Choroid plexus epithelial cell (primary cell): ENCODE data around the gene MPV17L2.

ENCODE experiments used
- DNase-seq: peaks from one replicate; pipeline ENCODE4 v3.0.0-alpha.2; 2010; ENCODE audit warnings: low read depth
- H3K4me3 ChIP-seq: 2 replicates; pipeline ENCODE4 v1.5.1; 2011; ENCODE audit warnings: low read depth, mild to moderate bottlenecking, control low read depth, low read length, moderate library complexity
- TF ChIP-seq, protein P1 (sequence below): conservative IDR thresholded peaks from 2 replicates; pipeline ENCODE4 v1.5.1; 2011; ENCODE audit warnings: low read depth, mild to moderate bottlenecking, control low read depth, inconsistent platforms, low read length, moderate library complexity

The MPV17L2 gene

DNA sequence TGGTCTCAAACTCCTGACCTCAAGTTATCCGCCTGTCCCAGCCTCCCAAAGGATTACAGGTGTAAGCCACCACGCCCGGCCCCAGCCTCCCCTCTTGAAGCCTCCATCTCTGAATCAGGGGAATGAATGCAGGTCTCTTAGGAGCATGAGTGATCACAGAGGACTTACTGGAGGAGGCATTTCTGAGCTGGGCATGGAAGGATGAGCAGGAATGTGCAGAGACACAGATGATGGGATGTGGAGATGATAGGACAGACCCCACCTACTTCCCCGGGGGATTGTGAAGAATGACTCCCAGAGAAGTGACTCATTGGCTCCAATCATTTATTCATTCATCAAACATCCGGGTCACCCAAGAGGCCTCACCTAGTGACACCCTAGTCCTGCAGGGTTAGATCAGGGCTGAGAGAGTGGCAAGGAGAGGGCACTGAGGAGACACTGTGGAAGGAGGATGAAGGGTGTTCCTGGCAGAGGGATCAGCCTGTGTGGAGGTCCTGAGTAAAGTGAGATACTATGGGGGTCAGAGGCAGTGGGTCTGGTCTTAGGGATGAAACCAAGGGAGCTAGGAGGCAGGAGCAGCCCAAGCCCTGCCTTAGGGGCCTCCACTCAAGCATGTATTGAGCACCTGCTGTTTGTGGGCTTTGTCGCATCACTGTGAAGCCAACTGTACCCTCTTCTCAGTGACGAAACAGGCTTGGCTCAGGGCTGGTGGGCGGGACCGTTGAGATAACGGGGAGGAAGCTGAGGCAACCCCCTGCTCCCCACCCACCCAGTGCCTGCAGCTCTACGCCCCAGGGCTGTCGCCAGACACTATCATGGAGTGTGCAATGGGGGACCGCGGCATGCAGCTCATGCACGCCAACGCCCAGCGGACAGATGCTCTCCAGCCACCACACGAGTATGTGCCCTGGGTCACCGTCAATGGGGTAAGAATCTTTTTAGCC is 16.4 kb upstream of the MPV17L2 start:
- TF ChIP-seq, protein P1, sequence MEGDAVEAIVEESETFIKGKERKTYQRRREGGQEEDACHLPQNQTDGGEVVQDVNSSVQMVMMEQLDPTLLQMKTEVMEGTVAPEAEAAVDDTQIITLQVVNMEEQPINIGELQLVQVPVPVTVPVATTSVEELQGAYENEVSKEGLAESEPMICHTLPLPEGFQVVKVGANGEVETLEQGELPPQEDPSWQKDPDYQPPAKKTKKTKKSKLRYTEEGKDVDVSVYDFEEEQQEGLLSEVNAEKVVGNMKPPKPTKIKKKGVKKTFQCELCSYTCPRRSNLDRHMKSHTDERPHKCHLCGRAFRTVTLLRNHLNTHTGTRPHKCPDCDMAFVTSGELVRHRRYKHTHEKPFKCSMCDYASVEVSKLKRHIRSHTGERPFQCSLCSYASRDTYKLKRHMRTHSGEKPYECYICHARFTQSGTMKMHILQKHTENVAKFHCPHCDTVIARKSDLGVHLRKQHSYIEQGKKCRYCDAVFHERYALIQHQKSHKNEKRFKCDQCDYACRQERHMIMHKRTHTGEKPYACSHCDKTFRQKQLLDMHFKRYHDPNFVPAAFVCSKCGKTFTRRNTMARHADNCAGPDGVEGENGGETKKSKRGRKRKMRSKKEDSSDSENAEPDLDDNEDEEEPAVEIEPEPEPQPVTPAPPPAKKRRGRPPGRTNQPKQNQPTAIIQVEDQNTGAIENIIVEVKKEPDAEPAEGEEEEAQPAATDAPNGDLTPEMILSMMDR = no peak
- DNase-seq = no peak
- H3K4me3 ChIP-seq = no peak overlapping the region

DNA sequence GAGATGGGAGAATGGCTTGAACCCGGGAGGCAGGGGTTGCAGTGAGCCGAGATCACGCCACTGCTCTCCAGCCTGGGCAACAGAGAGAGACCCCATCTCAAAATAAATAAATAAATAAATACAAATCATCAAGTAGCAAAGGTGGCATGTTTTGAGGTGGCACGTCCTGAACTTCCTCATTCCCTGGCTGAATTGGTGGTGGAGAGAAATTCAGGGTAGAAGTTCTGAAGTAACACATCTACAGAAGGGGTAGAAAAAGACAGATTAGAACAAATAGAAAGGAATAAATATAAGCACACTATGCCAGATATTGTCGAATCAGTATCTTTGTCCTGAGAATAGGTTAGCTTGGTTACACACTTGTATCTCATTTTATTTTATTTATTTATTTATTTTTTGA is 13.1 kb upstream of the MPV17L2 start:
- H3K4me3 ChIP-seq = no peak overlapping the region
- TF ChIP-seq, protein P1 = no peak
- no peak for DNase-seq

DNA sequence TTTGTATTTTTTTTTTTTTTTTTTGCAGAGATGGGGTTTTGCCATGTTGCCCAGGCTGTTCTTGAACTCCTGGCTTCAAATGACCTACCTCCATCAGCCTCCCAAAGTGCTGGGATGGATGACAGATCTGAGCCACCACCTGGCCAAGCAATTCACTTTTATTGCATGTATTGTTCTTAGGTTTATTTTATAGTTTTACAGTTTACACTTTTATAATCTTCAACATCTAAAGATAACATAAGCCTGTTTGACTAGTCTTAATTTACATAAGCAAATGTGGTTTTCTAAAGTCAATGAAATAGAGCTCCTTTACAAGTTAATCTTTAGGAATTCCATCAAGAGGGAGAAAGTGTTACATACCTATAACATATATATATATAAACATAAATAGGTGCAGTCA is 9.5 kb upstream of the MPV17L2 start:
- TF ChIP-seq, protein P1 = no peak
- H3K4me3 ChIP-seq = no peak overlapping the region
- no peak for DNase-seq

DNA sequence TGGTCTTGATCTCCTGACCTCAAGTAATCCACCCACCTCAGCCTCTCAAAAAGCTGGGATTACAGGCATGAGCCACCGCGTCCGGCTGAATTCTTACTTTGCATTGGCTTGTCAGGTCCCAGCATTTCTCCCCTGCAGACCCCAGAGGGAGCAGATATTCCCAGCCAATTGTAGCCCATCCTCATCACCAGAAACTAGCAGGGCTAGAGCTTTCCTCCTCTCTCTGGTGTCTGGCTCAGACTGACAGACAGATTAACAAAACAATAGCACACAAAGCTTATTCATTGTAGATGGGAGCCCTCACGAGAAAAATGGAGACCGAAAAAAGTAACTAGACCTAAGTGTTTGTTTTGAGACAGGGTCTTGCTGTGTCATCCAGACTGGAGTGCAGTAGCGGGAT is 7.5 kb upstream of the MPV17L2 start:
- DNase-seq = no peak
- no peak overlapping the region for H3K4me3 ChIP-seq
- TF ChIP-seq, protein P1 = no peak

DNA sequence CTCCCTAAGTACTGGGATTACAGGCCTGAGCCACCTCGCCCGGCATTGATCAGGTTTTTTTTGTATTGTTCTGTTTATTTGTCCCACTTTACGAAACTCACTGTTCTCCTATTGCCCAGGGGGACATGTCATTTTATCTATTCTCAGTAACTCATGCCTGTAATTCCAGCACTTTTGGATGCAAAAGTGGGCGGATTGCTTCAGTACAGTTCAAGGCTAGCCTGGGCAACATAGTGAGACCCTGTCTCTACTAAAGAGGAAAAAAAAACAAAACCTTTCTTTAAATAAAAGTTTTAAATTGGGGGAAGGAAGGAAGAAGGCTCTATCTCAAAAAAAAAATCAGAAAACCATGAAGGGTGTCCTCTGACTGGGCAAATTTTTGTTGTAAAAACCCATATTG is 2.7 kb upstream of the MPV17L2 start:
- TF ChIP-seq, protein P1 = no peak
- H3K4me3 ChIP-seq = no peak overlapping the region
- no peak for DNase-seq

DNA sequence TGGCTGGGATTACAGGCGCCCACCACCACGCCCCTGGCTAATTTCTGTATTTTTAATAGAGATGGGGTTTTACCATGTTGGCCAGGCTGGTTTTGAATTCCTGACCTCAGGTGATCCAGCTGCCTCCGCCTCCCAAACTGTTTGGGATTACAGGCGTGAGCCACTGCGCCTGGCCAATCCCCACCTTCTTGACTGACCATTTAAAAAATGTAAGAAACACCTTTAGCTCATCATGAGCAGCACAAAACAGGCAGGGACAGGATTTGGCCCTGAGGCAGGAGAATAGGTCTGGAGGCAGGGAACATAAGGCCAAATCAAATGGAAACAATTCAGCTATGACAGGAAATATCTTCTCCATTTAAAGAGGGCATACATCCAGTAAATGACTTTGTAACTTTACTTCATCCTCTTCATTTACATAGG is 1.4 kb upstream of the MPV17L2 start:
- H3K4me3 ChIP-seq = peak overlapping the region; percentile 62
- no peak for DNase-seq
- TF ChIP-seq, protein P1 = no peak
